CD4-positive, alpha-beta T cell treated with Interleukin-4 for 1 hour (primary cell): ENCODE measurements around the gene ZBTB46.

Experiments
- DNase-seq, 2 donors: peaks; one replicate each; pipeline ENCODE4 v3.0.0-alpha.2; 2020 to 2022

ZBTB46 gene

GRCh38 chr20:63744158-63744557, 86.9 kb downstream of the ZBTB46 start:
- DNase-seq: no peak

GRCh38 chr20:63743210-63743970, 87.7 kb downstream of the ZBTB46 start:
- no peak for DNase-seq

GRCh38 chr20:63742381-63743024, 88.6 kb downstream of the ZBTB46 start:
- DNase-seq: no peak

GRCh38 chr20:63741676-63742380, 89.2 kb downstream of the ZBTB46 start:
- no peak for DNase-seq

- no peak for DNase-seq
These were observed 89.7 kb downstream of the ZBTB46 start for GRCh38 chr20:63741354-63741675.

GRCh38 chr20:63740627-63741353, 90.3 kb downstream of the ZBTB46 start:
- DNase-seq: peak; percentile 40 to 46

- peak; percentile 57 to 68 for DNase-seq
These were observed 90.9 kb downstream of the ZBTB46 start for GRCh38 chr20:63740070-63740626.

- peak; percentile 70 to 78 for DNase-seq
These were observed 91.7 kb downstream of the ZBTB46 start, which contains the start of gene SLC2A4RG for GRCh38 chr20:63739130-63740069. Gene SLC2A4RG (plus strand): TSS chr20:63739776. CDS start chr20:63739913, 137 bp downstream.

- peak in 1 of 2 donors; percentile 41 for DNase-seq
These were observed 92.4 kb downstream of the ZBTB46 start for GRCh38 chr20:63738687-63739129.

GRCh38 chr20:63737945-63738686, 92.9 kb downstream of the ZBTB46 start:
- DNase-seq: peak in 1 of 2 donors; percentile 42

GRCh38 chr20:63737695-63737944, 93.4 kb downstream of the ZBTB46 start:
- no peak for DNase-seq

GRCh38 chr20:63736893-63737694, 94.0 kb downstream of the ZBTB46 start:
- peak; percentile 37 to 50 for DNase-seq

GRCh38 chr20:63735859-63736718, 95.0 kb downstream of the ZBTB46 start, which contains the start of gene LIME1:
Gene LIME1 (plus strand): TSS chr20:63736664. CDS start chr20:63737550, 886 bp downstream.
- DNase-seq: peak; percentile 81 to 84

- no peak for DNase-seq
These were observed 95.9 kb downstream of the ZBTB46 start for GRCh38 chr20:63734946-63735858.

- DNase-seq: no peak
These were observed 96.7 kb downstream of the ZBTB46 start for GRCh38 chr20:63734111-63734945.

- DNase-seq: no peak
These were observed 97.4 kb downstream of the ZBTB46 start for GRCh38 chr20:63733579-63734081.

GRCh38 chr20:63733117-63733516, 97.9 kb downstream of the ZBTB46 start:
- no peak for DNase-seq
